Astrocyte of the hippocampus (primary cell): ENCODE data around the gene COL6A3.

Experiments used
- DNase-seq: peaks from one replicate; pipeline ENCODE4 v3.0.0; 2011; ENCODE audit warnings: low read depth, low spot score

Gene COL6A3

GRCh38 chr2:237440819-237441281 is 26.9 kb upstream of the COL6A3 start:
- no peak for DNase-seq

DNA sequence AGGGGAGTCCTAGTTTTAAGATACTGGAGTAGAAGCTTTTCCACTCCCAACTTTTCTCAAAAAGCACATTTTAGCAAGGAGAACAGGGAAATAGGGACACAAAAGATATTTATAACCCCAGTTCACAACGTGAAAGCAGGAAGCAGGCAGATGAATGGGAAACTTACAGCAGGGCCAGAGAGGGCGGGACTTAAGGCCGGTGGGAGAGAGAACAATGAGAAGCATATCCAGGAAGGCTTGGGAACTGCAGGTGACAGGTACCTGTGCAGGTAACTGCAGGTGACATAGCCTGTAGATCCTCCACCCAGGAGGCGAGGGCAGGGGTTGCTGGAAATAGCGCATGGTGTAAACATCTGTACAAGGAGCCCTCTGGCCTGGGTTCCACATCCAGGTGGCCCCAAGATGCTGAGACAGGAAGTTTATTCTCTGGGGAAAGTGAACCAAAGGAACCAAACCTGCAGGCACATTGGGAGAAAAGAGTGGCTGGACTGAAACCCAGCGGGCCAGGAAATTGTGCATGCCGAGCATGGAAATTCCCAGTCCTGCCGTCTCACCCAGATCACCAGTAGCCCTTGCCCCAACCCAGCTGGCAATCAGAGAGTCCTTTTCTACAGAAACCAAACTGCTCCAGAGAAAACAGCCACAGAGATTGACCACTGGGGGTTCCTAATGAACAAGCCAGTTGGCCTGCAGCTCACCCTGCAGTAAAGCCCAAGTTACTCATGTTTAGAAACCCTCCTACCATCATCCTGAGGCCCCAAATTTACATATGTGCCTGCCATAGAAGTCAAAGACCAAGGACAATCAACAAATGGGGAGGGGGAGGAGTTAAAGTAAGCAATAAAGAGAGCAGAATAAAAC is 24.3 kb upstream of the COL6A3 start:
- no peak for DNase-seq

- no peak for DNase-seq
These were observed 23.6 kb upstream of the COL6A3 start for GRCh38 chr2:237437566-237437965.

- peak; percentile 86 for DNase-seq
These were observed 22.1 kb upstream of the COL6A3 start for GRCh38 chr2:237435844-237436587.

DNA sequence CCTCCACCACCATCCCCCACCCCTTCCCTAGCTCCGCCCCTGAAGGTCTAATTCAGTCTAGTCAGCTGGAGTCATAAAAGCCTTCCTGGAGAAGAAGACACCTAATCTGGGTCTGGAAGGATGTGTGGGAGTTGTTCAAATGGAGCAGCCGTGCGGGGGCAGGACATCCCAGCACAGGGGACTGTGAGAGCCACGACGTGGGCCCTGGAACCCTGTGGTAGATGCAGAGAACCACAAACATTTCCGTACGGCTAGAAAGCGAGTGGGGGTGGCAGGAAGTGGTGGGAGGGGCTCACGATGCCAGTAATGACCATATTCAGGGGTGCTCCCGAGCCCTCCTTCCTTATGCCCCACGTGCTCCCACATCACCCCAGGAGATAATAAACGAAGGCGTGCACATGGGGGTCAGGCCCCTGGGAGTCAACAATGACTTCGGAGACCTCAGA is 20.9 kb upstream of the COL6A3 start:
- peak; percentile 58 for DNase-seq

DNA sequence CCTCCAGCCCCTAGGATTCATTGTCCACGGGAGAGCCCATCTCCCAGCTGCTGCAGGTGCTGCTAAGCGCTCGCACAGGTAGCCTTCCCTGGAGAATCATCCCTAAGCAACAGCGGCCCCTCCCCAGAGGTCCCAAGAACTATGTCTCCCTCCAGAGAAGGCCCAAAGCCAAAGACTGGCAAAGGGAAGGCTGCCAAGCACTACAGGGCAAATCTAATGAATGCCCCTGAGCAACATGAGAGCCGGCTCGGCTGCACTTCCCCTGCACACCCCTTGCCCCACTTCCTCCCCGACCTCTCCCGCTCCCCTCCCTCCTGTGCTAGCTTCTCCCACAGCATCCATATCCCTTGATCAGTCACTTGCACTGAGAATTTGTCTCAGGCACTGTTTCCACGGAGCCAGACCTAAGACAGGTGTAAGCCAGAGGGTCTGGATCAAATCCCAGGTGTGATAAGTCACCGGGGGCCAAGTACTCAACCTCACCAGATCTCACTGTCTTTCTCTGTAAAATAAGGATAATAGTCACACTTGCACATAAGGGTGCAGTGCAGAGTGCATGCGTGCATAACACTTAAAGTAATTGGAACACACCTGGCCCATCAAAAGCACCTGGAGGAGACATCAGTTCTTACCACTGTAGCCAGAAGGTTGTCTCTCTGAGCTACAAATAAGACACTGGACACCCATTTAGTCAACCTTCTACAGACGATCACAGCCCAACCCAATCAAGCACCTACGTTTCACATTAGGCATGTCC is 20.1 kb upstream of the COL6A3 start:
- DNase-seq, result no peak

DNA sequence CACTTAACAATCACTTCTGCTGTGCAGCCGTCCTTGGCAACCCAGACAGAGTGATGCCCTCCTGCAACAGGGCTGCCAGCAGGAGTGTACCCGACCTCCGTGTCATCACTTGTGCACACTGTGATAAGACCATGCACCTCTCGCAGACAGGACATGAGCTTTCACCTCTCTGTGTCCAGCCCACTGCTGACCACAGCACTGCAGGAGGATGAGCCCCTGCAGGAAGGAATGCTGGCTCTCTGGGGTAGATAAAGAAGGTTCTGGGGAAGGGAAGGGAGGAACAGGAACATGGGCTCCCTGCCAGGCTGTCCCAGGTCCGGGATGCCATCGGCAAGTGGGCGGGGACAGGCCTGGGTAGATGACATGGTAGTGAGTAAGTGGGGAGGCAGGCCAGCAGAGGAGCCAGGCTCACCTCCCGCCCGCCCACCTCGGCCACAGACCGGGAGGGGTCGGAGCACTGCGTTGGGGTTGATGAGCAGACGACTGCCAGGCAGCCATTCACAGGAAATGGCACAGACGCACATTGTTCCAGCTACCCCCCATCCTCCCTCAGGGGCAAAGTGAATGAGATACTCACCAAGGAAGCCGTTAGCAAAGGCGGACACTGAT is 18.6 kb upstream of the COL6A3 start:
- DNase-seq, result peak; percentile 90

DNA sequence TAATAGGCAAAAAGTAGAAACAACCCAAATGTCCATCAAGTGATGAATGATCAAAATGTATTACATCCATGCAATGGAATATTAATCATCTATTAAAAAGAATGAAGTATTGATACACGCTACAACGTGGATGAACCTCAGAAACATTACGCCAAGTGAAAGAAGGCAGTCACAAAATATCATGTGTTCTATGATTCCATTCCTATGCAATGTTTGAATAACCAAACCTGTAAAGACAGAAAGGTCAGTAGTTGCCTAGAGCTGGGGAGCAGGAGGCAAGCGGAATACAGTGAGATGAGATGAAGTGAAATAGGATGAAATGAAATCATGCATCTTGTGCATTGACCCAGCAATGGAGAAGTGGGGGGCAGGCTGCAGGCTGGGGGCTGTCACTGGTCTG is 17.9 kb upstream of the COL6A3 start:
- DNase-seq, result no peak

DNA sequence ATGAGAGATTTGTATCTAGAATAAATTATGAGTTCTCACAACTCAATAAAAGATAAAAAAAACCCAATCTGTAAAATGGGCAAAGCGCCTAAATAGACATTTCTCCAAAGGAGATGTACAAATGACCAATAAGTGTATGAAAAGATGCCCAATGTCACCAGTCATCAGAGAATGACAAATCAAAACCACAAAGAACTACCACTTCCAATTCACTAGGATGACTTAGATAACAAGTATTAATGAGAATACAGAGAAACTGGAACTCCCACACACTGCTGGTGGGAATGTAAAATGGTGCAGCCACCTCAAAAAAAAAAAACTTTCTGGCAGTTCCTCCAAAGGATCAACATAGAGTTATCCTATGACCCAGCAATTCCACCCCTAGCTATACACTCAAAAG is 17.4 kb upstream of the COL6A3 start:
- DNase-seq, result peak; percentile 49

- no peak for DNase-seq
These were observed 16.9 kb upstream of the COL6A3 start for GRCh38 chr2:237430861-237431260.

DNA sequence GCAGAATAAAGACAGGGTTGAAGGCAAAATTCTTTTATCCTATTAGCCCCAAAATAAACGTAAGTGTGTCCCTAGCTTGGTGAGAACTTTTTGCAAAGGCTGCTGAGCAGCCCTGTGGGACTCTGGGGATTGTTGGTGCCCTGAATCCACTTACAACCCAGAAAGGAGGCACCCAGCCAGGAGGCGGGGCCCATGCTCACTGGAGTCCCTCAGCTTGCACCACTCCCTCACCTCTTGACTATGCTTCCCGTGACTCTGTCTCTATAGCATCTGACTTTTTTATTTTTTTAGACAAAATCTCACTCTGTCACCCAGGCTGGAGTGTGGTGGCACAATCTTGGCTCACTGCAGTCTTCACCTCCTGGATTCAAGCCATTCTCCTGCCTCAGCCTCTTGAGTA is 15.8 kb upstream of the COL6A3 start:
- DNase-seq, result no peak

GRCh38 chr2:237427769-237428506 is 14.0 kb upstream of the COL6A3 start:
- DNase-seq, result no peak

DNA sequence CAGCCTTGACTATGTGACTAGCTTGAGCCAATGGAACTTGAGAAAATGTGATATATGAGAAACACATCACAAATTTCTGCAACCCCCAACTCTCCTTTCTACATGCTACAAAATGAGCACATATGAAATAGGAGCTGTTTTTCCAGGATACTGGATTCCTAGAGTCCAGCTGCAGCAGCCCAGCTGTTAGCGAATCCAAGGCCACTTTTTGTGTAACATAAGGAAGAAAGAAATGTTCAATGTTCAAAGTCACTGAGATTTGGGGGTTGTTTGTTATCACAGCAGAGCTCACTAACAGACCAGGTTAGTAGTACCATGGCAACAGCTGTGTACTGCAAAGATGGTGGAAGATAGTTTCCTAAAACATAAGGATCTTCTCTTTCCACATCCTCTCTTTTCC is 12.6 kb upstream of the COL6A3 start:
- no peak for DNase-seq

DNA sequence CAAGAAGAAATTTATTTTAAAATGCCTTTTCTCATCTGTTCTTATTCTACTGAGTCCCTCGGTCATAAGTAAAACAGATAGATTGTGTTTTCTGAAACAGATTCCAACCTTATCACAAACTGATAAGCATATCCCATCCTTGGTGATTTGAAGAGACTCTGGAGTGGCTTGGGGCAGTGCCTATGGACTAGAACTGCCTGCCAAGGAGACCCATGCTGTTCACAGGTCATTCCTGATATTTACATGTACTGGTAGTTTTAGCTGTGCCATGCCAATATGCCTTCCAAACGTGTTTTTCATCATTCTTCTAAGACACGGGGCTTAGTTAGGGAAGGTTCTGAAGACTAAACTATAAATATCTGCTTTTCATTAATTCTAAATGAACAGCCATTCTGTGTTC is 11.4 kb upstream of the COL6A3 start:
- DNase-seq, result no peak

- no peak for DNase-seq
These were observed 10.6 kb upstream of the COL6A3 start for GRCh38 chr2:237424544-237424943.

- no peak for DNase-seq
These were observed 9.9 kb upstream of the COL6A3 start for GRCh38 chr2:237423891-237424290.

DNA sequence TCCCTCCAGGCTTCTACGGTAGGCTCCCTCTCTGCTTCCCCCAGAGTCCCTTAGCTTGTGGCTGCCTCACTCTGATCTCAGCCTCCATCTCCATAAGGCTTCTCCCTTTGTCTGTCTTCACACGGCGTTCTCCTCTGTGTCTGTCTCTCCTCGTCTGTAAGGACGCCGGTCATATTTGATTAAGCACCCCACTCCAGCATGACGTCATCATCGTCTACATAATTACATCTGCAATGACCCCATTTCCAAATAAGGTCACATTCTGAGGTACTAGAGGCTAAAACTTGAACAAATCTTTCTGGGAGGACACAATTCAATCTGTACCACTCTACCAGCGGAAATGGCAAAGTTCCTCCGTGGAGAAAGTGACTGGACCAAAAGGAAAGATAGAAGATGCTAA is 8.3 kb upstream of the COL6A3 start:
- no peak for DNase-seq

DNA sequence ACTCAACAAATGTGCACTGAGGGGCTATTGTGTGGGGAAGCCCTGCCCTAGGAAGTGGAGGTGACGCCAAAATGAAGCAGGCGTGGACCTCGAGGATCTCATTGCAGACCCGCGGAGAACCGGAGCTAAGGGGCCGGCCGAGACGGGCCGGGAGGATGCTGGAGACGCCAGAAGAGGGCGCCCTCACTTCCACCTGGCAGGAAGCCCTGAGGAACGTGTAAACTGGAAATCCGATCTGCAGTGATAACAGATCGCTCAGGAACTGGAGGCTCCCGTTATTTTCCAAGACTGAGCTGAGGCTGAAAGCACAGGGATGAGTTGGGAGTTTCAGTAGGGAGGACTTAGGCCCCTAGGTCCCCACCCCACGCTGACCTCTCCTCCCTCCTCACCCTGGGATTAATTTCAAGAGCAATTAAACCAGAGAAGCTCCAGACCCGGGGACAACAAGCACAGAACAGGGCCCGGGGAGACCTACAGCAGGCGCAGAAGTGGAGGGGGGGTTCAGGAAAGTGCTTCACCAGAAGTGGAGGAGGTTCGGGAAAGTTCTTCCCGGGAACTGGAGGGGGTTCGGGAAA is 7.7 kb upstream of the COL6A3 start:
- peak; percentile 88 for DNase-seq

DNA sequence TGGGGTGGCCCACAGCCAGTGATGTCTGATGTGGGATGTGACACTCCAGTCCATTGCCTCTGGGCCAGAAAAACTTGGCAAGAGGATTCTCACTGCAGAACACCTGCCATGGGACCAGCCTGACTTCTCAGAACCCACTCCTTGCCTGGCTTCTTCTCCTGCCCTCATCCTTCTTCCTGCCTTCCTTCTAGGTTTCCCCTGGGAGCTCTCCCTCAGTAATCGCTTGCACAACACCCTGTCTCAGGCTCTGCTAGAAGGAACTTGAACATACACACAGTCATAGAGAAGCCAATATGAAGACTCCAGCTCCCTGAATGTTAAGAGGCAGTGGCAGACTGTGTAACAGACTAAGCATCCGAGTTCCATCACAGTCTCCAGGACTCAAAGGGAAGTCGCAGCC is 4.3 kb upstream of the COL6A3 start:
- DNase-seq, result no peak

DNA sequence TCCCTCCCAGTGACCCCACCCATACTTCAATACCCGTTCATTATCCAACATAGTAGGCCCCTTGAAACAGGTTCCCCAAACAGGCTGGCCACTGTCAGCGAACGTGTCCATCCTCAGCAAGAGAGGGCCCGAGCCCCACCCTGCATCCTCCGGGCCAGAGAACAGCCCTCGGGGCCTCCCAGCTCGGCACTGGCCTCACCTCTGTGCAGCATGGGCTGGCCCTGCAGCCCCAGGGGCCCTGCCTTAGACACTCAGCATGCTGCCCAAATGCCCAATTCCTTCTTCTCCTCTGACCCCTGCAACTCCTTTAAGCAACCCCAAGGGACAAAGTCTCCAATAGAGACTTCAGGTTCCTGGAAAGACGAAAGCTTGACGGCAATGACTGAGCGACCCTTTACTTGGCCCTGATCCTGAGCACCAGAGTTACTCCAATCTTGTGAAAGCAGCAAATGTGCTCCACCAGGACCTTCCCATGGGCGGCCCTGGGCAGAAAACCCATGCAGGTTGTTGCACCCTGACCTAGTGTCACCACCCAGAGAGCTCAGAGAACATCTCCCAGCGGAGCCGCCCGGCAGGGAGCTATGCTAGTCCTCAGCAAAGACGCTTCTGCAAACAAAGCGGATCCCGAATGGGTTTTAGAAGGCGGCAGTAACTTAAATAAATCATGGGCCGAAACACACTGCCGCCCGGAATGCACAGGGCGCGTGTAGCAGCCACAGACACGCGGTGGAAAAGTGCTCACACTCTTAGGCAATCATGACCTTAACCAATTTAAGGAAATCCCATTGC is 782 bp downstream of the COL6A3 start:
- DNase-seq, result no peak
